HG03175 (cell line): Measurements from ENCODE around the gene CEP295NL.
"Not testable (repeated sequence)": the region's sequence is repeated elsewhere in the genome, so short reads cannot be mapped to it uniquely, and the experiment has no call there.

Experiments
- ATAC-seq: cut with Tn5 transposase; IDR thresholded peaks from one replicate; pipeline ENCODE4 v1.9.1; 2021; ENCODE audit warnings: mild to moderate bottlenecking, moderate library complexity; ENCODE audit not compliant: unreplicated experiment

CEP295NL gene

DNA sequence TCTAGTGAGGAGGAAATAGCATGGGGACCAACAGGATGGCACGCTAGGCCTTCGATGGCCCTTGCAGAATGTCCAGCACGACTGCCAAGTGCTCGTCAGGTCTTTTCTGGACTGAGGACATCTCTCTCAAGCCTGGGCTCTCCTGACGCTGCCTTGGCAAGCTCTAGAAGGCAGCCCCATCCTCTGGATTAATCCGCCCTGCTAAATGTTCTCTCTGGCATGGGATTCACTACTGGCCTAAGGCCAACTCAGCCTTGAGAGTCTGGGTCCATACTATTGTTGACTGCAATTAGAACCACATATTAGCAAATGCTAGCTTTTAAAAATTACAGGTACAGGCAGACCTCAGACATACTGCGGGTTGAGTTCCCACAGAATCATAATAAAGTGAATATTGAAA is 2.5 kb upstream of the CEP295NL start:
- no peak for ATAC-seq

DNA sequence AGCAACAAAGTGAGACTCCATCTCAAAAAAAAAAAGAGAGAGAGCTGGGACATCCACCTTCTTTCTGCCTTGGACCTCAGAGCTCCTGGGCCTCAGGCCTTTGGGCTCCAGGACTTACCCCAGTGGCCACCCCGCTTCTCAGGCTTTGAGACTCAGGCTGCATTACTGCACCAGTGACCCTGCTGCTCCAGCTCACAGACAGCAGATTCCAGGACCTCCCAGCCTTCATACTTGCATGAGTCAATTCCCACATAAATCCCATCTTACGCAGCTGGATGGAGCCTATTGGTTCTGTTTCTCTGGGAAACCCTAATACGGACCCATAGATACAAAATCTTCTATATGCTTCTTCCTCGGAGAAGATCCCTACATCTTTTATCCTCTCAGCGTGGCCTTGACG is 2.1 kb upstream of the CEP295NL start:
- ATAC-seq, result no peak

DNA sequence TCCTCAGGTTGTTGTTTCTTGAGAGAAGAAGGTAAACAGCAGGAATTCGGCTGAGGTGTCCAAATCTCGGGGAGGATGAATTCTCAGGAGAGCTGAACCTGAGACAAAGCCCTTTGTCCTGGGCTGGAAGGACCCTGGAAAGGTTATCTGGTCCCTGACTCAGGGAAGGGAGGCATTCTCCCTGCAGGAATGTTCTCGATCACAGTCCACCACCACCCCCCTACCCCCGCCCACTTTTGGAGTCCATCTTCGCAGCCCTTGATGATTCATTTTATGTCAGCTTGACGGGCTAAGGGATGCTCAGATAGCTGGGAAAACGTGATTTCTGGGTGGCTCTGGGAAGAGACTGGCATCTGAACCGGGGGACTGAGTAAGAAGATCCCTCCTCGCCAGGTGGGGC is 1.4 kb upstream of the CEP295NL start:
- no peak for ATAC-seq

DNA sequence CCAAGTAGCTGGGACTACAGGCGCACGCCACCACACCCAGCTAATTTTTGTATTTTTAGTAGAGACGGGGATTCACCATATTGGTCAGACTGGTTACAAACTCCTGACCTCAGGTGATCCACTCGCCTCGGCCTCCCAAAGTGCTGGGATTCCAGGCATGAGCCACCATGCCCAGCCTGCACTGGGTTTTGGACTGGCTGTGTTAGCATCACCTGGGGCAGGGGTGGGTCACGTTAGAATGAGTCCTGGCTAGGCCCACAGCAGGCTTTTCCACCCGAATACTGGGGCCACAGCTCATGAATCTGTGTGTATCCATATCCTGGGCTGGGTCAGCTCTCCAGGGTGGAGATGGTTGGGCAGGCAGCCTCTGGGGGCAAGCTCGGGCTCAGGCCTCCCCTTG is 770 bp downstream of the CEP295NL start:
- not testable (repeated sequence) for ATAC-seq

DNA sequence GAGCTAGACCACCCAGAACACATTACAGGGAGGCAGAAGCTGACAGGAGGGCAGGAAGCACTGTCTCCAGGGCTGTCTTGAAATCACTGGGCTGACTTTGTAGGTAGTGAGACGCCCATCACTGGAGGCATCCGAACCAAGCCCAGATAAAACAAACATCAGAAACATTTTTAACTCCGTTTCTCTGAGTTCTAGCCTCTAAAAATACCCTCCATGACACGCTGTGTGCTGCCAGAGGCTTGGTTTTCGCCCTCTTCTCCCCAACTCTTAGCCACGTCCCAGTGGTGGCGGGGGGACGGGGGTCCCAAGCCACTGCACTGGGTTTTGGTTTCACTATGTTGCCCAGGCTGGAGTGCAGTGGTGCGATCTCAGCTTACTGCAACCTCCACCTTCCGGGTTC is 1.2 kb downstream of the CEP295NL start:
- ATAC-seq, result no peak

DNA sequence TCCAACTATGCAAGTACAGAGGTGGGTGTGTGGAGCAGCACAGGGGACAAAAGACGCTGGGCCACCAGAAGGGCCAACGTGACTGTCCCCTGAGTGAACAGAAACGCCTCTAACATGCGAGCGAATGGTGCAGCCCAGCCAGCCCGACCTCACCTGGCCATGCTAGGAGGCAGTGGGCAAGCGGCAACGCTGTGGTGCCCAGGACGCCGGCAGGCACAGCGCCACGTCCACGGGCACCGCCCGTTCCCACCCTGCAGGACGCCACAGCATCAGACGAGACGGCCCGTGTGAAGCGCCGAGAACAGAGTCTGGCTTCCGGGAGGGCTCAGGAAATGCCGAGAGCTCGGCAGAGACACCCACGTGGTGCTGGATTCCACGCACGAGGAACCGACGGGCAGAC is 2.2 kb downstream of the CEP295NL start:
- no peak for ATAC-seq

DNA sequence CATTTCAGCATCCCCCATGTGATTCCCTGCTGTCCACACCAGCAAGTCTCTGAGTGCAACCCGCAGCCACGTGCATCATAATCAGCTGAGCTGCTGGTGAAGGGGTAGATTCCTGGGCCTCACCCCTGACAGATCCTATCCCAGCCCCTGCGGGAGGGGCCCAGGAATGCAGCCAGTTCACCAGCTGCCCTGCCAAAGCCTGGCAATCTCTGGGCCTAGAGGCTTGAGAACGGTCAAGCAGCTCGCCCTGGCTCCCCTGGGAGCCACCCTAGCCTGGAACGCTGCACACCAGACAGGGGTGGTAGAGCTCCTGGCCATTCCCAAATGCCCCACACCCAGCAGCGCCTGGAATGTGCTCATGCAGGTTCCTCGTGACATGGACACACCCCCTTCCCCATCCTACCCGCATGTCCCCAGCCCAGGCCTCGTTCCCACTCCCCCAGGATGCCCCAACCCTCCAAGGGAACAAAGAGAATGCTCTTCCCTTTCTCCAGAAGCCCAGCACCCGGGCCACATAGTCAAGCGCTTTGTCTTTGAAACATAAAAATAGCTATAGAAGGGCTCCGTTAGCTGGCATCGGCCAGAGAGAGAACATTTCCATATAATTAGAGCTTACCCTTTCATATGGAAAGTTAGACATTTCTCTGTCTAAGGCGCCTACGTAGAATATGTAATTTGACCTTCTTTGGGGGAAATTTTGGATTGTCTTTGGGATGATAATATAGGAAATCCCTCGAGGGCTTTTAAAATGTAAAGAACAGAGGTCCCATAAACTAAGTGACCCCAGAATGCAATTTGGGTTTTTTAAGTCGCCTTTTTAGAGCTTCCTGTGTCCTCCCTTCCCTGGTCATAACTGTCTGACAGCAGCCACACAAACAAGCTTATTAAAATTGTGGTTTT is 3.4 kb downstream of the CEP295NL start:
- no peak for ATAC-seq

DNA sequence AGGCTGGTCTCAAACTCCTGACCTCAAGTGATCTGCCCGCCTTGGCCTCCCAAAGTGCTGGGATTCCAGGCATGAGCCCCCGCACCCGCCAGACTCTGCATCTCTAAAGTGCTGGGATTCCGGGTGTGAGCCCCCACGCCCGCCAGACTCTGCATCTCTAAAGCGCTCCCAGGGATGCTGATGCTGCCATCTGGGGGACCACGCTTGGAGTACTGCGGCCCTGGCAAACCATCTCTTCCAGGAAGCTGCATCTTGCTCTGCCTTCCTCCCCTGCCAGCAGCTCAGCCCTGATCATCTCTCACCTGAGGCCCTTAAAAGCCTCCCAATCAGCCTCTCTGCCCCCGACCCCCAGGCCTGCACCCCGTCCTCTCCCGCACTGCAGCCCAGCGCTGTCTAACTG is 4.1 kb downstream of the CEP295NL start:
- no peak for ATAC-seq

DNA sequence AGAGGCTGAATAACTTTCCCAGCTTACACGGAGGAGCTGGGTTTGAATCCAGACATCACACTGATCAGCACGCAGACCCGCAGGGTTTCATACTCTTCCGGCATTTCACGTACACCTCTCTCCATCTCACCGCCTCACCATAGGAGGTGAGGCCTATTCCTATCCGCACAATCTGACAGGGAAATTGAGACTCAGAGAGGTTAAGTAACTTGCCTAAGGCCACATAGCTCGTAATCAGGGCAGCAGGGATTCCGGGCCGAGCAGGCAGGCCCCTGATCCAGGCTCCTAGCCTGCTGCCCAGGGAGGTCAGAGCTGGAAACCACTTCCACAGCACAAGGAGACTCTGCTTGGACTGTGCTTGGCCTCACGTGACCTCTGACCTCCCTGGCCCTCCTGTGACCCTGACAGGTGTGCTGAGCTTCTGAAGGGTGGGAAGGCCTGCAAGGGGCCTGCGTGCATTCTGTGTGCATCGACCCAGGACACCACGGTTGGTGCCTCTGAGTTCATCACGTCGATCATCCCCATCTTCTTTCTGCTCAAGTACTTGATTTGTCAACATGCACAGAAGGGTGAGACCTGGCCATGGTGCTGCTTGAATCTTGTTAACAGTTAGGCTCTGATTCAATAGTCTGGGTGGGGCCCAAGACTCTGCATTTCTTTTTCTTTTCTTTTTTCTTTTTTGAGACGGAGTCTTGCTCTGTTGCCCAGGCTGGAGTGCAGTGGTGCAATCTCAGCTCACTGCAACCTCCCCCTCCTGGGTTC is 4.7 kb downstream of the CEP295NL start:
- ATAC-seq, result no peak

DNA sequence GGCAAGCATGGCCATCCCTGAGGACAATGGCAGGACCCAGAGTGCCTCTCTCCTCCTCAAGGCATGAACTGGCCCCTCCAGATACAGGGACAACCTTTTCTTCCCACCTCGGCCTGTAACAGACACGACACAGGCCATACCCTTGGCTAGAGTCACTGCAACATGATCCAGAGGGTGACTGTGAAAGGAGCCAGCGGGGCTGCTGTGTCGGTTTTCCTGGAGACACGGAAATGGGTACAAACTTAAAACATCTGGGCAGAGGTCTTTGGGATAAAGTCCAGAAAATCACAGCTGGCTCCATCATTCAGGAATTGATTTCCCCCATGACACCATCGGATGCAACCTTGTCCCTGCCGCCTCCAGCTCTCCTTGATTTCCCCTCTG is 5.3 kb downstream of the CEP295NL start:
- no peak for ATAC-seq

DNA sequence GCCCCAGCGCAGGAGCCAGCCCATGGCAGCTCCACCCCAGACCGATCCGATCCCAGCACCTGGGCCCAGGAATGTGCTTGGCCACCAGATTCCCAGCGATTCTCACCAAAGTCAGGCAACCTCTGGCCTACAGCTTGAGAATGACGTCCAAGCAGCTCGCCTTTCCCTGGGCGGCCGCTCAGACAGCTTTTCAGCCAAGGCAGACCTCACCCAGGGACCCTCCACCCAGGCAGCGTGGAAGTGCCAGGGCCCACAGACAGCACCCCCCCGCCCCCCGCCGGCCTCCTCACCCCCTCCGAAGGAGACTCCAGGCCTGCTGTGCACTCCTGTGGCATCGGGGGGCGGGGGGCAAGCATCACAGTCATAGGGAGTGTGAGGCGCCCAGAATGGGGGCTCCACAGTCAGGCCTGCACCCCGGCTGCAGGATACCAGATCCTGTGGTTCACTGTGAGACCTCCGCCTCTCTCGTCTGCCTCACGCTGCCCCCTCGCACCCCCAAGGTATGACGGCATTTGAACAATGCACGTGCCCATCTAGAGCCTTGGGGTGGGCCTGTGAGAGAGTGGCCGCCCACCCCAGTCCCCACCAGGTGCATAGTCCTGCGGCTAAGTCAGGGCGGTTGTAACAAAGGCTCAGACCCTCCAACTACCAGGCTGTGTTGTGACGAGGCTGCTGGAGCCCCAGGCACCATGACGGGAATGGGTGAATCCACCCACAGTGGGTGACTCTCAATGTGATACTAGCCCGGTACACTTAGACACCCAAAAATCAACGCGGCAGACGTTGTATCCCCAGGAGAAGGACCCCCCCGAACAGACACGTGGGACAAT is 6.0 kb downstream of the CEP295NL start:
- no peak for ATAC-seq

DNA sequence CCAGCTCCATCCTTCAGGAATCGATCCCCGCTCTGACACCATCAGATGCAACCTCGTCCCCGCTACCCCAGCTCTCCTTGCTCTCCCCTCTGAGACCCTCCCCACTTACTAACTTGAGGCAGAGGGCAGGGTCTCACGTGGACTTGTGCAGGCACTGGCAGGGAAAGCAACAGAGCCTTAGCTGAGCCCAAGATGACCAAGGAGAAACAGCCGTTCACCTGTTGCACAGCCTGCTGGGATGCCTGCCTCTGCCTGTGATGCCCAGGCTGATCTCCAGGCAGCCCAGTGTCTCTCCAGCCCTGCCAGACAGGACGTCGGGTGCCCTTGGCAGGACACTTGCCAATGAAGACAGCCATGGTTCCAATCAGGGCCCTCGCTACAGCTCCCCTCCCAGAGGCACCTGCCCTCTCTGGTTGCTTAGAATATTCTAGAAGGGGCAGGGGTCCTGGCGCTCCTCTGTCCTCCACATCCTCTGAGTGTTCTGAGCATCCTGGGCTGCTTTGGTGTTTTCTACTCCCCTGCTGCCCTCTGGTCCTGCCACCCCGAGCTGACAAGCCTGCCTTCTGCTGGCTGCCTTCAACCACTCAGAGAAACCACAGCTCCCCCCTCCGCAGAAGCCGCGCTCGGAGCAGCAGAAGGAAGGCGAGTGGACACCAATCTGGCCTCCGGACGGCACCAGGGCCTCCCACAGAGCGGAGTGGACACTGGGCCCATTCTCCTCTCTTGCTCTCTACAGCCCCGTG is 6.7 kb downstream of the CEP295NL start:
- no peak for ATAC-seq

DNA sequence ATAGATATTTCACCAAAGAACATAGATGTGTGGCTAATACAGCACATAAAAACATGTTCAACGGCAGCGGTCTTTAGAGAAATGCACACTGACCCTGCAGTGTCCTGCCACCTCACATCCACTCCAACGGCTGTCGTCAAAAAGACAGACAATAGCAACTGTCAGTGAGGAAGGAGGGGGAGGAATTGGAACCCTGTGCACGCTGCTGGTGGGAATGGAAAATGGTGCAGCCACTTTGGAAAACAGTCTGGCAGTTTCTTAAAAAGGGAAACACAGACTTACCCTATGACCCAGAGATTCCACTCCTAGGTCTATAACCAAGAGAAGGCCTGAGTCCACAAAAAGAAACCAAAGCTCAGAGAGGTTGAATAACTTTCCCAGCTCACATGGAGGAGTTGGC is 7.7 kb downstream of the CEP295NL start:
- no peak for ATAC-seq

DNA sequence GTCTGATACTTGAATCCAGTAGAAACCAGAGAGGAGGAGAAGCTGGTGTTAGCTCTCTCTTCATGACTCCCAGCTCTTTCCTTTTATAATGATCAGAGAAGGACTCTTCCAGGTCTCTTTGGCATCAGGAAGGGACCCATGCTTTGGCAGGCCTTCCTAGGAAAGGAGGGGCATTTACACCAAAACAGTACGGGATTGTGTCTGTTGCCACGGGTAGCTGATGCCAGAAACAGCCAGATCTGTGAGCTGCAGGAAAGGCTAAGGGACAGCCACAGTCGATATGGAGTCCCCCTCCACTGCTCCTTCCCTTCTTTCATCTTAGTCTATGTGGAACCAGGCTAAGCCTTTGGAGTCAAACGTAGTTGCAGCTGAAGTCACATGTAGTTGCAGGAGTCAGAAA is 9.3 kb downstream of the CEP295NL start:
- no peak for ATAC-seq

DNA sequence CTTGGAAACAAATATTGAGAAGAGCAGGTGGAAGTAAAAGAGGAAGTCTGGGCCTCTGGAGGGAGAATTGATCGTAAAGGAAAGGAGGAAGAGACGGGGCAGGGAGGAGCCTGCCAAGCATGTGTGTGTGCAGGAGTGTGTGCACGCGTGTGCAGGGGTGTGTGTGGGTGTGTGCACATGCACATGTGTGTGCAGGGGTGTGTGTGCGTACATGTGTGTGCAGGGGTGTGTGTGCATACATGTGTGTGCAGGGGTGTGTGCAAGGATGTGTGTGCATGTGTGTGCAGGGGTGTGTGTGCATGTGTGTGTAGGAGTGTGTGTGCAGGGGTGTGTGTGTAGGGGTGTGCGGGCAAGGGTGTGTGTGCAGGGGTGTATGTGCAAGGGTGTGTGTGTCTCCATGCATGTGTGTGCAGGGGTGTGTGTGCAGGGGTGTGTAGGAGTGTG is 10.0 kb downstream of the CEP295NL start:
- ATAC-seq, result no peak

DNA sequence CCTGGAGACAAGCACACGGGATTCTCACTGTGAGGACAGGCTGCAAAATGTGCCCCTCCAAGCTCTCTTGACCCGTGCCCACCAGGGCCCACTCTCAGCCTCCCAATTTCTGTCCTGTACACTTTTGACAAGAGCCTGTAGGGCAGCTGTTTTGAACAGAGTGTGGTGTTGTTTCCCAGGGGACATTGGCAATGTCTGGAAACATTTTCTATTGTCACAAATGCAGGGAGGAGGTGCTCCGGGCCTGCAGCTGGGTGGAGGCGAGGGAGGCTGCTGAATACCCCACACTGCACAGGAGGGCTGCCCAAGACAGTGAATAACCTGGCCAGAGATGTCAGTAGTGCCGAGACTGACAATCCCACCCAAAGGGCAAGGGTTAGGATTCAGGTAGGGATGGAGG is 10.5 kb downstream of the CEP295NL start:
- ATAC-seq, result no peak

DNA sequence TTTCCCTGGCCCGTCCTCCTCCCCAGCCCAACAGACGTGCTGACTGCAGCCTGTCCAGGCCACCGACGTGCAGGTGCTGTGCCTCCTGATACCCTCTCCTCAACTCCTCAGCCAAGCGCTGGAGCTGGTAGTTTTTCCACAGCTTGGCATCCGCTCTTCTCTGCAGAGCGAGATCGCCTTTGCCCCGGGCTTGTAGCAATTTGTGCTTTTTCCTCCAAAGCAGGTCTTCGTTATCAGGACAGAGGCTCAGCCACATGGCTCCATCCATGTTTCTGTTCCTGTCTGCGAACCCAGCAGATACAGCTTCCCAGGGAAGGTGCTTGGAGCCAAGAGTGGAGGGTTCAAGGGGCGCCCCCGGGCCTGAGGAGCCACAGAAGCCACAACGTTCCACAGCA is 10.9 kb downstream of the CEP295NL start:
- ATAC-seq, result no peak

DNA sequence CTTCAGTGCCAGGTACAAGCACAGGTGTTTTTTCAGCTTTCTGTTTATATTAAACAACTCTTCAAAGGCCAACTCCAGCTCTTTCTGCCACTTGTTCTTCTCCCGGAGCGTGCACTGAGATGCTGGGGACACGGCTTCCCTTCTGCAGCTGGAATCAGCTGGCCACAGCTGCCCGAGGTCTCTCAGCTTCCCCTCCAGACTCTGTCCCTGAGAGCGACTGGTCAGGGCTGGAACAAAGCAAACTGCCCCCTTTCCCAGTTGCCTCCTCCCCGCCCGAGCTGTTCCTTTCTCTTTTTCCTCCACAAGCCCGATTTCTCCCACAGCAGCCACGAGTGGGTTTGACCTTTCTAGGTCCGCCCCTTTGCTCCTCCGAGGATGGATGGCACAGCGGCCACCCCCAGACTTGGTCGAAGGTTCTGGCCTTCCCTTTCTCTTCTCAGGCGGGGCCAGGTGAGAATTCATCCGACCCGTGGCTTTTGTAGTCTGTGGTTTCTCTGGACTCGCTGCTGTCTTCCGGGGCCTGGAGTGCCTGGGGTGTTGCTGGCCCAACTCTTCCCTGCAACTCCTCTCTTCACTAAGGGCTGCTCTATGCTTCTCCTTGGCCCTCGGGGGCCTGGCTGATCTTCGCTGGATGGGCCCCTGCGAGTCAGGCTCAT is 11.5 kb downstream of the CEP295NL start:
- no peak for ATAC-seq

DNA sequence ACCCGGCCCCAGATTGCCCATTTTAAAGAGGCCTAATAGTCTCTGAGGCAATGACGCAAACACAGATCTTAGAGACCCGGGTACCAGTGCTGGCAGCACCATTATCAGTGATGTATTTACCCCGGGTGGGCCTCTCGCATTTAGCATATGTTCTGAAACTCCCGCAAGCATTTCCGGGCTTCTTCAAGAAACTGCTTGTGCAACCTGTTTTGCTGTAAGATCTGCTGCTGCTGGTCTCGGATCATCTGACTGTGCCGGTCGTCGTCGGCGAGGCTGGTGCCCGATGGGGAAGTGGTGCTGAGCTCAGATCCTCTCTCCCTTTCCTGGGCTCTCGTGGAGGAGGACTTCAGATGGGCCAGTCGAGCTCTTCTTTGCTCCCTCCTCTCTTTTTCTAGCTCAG is 12.5 kb downstream of the CEP295NL start:
- peak; percentile 47 for ATAC-seq

DNA sequence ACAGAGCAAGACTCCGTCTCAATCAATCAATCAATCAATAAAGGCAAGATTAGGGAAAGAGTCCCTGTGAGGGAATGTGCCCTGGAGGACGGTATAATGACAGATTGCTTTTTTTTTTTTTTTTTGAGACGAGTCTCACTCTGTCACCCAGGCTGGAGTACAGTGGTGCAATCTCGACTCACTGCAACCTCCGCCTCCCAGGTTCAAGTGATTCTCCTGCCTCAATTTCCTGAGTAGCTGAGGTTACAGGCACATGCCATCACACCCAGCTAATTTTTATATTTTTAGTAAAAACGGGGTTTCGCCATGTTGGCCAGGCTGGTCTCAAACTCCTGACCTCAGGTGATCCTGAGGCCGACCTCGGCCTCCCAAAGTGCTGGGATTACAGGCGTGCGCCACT is 12.9 kb downstream of the CEP295NL start:
- not testable (repeated sequence) for ATAC-seq
